Thoracic aorta (tissue), 2 donors: ENCODE measurements around the gene ANP32A. TPM values are rescaled to one million over a fixed set of nuclear protein-coding genes. Genes with fewer than 3 reads are reported as not detected.

ENCODE experiments used
- ATAC-seq: fragments of 150-250 bp; one replicate; pipeline ENCODE4 v1.8.0; 2017; ENCODE audit warnings: low read depth; ENCODE audit not compliant: insufficient number of reproducible peaks, low FRiP score
- DNase-seq: peaks from one replicate; pipeline ENCODE4 v3.0.0-alpha.2; 2020; ENCODE audit warnings: low spot score
- H3K27ac ChIP-seq, 2 donors: fragments of 200-600 bp; sonication (generic); 1 replicate in 1 of 2; 2 replicates in 1 of 2; pipeline ENCODE4 v1.5.1; 2016; ENCODE audit warnings: mild to moderate bottlenecking in 2 of 2, moderate library complexity in 2 of 2
- H3K27me3 ChIP-seq: fragments of 200-600 bp; sonication (generic); replicated peaks from 2 replicates; pipeline ENCODE4 v1.6.0; 2016; ENCODE audit warnings: mild to moderate bottlenecking; ENCODE audit not compliant: insufficient read depth
- H3K36me3 ChIP-seq: fragments of 200-600 bp; sonication (generic); one replicate; pipeline ENCODE4 v1.5.1; 2016
- H3K4me1 ChIP-seq, 2 donors: fragments of 200-600 bp; sonication (generic); 1 replicate in 1 of 2; 2 replicates in 1 of 2; pipeline versions ENCODE4 v1.5.1 to v1.6.0; 2016; ENCODE audit warnings: low read depth in 2 of 2, mild to moderate bottlenecking in 1 of 2; ENCODE audit not compliant: control insufficient read depth in 1 of 2
- H3K4me3 ChIP-seq: fragments of 200-600 bp; sonication (generic); 2 replicates; pipeline ENCODE4 v1.5.1; 2016; ENCODE audit warnings: mild to moderate bottlenecking
- H3K9me3 ChIP-seq: fragments of 200-600 bp; sonication (generic); 2 replicates; pipeline ENCODE4 v1.5.1; 2016
- CTCF ChIP-seq: fragments of 200-600 bp; sonication (generic); IDR thresholded peaks from one replicate; pipeline ENCODE4 v1.5.1; 2019; ENCODE audit warnings: antibody characterized with exemption
- total RNA-seq, 2 donors: library from RNA; depleted of rRNA; stranded (reverse); fragments of >200 nt; gene quantifications; one replicate each; pipeline versions ENCODE4 v1.1.0 to v1.2.3, GENCODE V29; 2016

Gene ANP32A
- total RNA-seq, 2 donors from 2014 or later: 46.0 to 54.2 TPM

GRCh38 chr15:68851971-68852370, 31.3 kb upstream of the ANP32A start:
- Histone ChIP-seq H3K27ac (no peak overlapping the region), H3K4me3 (no peak overlapping the region), H3K4me1 (no peaks in the 10 kb centered on the region), H3K36me3 (no peaks in the 10 kb centered on the region), H3K9me3 (peaks cover 2% of the 10 kb centered on the region), H3K27me3 (no peaks in the 10 kb centered on the region)
- DNase-seq: no peak
- no peak for ATAC-seq
- no peak for TF ChIP-seq CTCF

DNA sequence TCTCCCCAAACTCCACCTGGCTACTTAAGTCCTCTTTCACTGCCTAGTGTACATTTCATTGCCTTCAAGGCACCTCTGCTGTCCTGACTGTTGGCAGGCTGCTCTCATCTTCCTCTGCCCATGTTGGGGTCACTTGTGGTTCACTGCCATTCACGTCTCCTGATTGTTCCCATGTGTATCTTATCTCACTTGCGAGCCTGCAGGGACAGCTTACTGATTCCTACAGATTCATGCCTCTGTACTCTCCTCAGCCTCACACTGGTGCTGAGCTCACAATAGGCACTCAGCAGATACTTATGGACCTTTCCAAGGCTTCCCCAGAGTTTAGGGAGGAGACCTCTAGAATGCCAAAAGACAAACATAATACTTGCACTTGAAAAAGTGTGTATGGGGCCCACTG, 28.8 kb upstream of the ANP32A start:
- ATAC-seq (no peak), DNase-seq (no peak)
- H3K4me3 ChIP-seq: no peak overlapping the region
- H3K4me1 ChIP-seq: no peaks in the 10 kb centered on the region
- no peaks in the 10 kb centered on the region for H3K9me3 ChIP-seq
- H3K27ac ChIP-seq: no peak overlapping the region
- H3K36me3 ChIP-seq: no peaks in the 10 kb centered on the region
- no peaks in the 10 kb centered on the region for H3K27me3 ChIP-seq
- TF ChIP-seq CTCF: no peak

GRCh38 chr15:68846851-68847439, 26.2 kb upstream of the ANP32A start:
- Histone ChIP-seq H3K27me3 (peaks cover 9% of the 10 kb centered on the region), H3K4me1 (peaks cover 7 to 10% of the 10 kb centered on the region in 2 donors), H3K9me3 (no peaks in the 10 kb centered on the region), H3K36me3 (no peaks in the 10 kb centered on the region), H3K27ac (no peak overlapping the region), H3K4me3 (no peak overlapping the region)
- ATAC-seq (no peak), DNase-seq (no peak)
- no peak for TF ChIP-seq CTCF

- no peak for TF ChIP-seq CTCF
- ATAC-seq (no peak), DNase-seq (no peak)
- Histone ChIP-seq H3K27me3 (peaks cover 9% of the 10 kb centered on the region), H3K9me3 (no peaks in the 10 kb centered on the region), H3K4me3 (no peak overlapping the region), H3K4me1 (peaks cover 7 to 10% of the 10 kb centered on the region in 2 donors), H3K27ac (no peak overlapping the region), H3K36me3 (no peaks in the 10 kb centered on the region)
These were observed 24.3 kb upstream of the ANP32A start for GRCh38 chr15:68844856-68845550.

DNA sequence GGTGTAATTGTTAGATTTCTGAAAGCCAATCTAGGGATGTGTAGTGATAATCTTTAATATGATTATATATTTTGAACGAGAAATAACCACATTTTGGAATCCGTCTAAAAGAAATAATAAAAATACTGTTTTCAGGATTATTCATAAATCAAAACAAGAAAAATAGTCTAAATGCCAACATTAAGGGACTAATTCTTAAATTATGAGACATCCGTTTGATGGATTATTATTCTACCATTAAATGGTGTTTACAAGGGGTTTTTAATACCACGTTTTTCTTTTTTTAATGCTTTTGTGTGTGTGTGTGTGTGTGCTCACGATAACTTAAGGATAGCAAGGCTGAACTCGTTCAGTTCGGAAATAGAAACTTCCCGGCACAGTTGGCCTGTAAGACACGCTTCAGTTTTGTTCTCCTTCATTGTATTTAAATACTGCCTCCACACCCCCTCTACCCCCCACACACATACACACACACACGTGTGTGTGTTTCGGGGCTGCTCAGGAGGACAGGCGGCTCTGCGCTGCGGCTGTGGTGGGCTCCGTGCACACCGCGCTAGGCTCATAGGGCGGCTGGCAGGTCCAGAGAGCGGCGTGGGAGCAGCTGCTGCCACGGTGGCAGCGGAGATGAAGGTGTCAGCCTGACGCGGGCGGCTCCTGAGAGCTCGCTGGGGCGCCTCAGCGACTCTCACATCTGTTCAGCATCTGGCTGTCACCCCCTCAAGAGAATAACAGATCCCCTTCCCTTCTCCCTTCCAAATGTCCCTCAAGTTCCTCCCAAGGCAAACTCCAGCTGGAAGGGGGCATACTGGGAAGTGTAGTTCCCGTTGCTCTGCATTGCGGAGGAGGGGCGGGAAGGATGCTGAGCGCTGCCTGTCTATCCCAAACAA, 23.0 kb upstream of the ANP32A start:
- ATAC-seq (no peak), DNase-seq (no peak)
- Histone ChIP-seq H3K4me3 (peak overlapping the region; percentile 70), H3K36me3 (no peaks in the 10 kb centered on the region), H3K9me3 (no peaks in the 10 kb centered on the region), H3K4me1 (peaks cover 7 to 10% of the 10 kb centered on the region in 2 donors), H3K27me3 (peaks cover 9% of the 10 kb centered on the region), H3K27ac (no peak overlapping the region)
- TF ChIP-seq CTCF: no peak
